Esophagus muscularis mucosa (tissue), 3 donors: Measurements from ENCODE around the gene NSL1.
"Not testable (repeated sequence)": the region's sequence is repeated elsewhere in the genome, so short reads cannot be mapped to it uniquely, and the experiment has no call there.

Source experiments
- POLR2AphosphoS5 ChIP-seq, 2 donors: sonication (generic); formaldehyde crosslinking; IDR thresholded peaks; one replicate each; pipeline ENCODE4 v1.6.1; 2017; ENCODE audit warnings: antibody characterized with exemption in 2 of 2
- TF ChIP-seq, protein P1 (sequence below), 3 experiments: fragments of 200-600 bp in 2 of 3; fragments of 450-650 bp in 1 of 3; sonication (generic) in 2 of 3; IDR thresholded peaks; one replicate each; pipeline ENCODE4 v1.5.1; 2017 to 2019; ENCODE audit warnings: antibody characterized with exemption in 3 of 3, mild to moderate bottlenecking in 2 of 3, moderate library complexity in 1 of 3

DNA sequence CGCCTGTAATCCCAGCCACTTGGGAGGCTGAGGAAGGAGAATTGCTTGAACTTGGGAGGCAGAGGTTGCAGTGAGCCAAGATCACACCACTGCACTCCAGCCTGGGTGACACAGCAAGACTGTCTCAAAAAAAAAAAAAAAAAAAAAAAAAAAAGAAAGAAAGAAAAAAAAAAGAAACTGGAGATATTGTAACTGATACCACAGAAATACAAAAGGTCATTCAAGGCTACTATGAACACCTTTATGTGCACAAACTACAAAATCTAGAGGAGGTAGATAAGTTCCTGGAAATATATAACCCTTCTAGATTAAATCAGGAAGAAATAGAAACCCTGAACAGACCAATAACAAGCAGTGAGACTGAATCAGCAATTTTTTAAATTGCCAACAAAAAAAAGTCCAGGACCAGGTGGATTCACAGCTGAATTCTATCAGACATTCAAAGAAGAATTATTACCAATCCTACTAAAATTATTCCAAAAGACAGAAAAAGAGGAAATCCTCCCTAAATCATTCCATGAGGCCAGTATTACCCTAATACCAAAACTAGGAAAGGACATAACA, 26.8 kb downstream of the NSL1 start:
- not testable (repeated sequence) for TF ChIP-seq POLR2AphosphoS5 (IDR thresholded peaks at IDR 0.05)
- TF ChIP-seq, protein P1, sequence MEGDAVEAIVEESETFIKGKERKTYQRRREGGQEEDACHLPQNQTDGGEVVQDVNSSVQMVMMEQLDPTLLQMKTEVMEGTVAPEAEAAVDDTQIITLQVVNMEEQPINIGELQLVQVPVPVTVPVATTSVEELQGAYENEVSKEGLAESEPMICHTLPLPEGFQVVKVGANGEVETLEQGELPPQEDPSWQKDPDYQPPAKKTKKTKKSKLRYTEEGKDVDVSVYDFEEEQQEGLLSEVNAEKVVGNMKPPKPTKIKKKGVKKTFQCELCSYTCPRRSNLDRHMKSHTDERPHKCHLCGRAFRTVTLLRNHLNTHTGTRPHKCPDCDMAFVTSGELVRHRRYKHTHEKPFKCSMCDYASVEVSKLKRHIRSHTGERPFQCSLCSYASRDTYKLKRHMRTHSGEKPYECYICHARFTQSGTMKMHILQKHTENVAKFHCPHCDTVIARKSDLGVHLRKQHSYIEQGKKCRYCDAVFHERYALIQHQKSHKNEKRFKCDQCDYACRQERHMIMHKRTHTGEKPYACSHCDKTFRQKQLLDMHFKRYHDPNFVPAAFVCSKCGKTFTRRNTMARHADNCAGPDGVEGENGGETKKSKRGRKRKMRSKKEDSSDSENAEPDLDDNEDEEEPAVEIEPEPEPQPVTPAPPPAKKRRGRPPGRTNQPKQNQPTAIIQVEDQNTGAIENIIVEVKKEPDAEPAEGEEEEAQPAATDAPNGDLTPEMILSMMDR (IDR thresholded peaks at IDR 0.05) = not testable (repeated sequence)
